CD4-positive, alpha-beta T cell treated with Interleukin-1 beta for 1 hour (primary cell): ENCODE data around the gene GPR21.

Experiments used
- DNase-seq, 2 donors: peaks; one replicate each; pipeline ENCODE4 v3.0.0-alpha.2; 2020 to 2022

Gene GPR21, protein sequence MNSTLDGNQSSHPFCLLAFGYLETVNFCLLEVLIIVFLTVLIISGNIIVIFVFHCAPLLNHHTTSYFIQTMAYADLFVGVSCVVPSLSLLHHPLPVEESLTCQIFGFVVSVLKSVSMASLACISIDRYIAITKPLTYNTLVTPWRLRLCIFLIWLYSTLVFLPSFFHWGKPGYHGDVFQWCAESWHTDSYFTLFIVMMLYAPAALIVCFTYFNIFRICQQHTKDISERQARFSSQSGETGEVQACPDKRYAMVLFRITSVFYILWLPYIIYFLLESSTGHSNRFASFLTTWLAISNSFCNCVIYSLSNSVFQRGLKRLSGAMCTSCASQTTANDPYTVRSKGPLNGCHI

DNA sequence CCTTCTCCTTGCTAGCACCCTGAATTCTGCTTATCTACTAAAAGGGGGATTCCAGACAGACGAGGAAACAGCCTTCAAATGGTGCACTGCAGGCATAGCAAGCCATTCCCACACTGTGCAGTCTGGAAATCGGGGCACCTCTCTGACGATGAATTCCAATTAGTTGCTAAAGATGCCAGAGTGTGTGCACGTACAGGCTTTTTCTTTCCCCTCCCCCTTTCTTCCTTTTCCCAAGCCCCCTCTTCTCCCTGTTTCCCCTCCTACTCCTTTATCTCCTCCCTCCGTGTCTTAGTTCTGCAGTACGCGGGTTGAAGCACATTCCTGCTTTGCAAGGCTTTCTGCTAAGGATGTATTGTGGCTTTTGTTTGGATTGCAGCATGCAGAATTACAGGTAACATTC lies at the start of gene GPR21:
GPR21 (plus strand) TSS at position 316 of the 400 bp plus-strand sequence. CDS start 900 bp downstream, outside the sequence.
- no peak for DNase-seq

DNA sequence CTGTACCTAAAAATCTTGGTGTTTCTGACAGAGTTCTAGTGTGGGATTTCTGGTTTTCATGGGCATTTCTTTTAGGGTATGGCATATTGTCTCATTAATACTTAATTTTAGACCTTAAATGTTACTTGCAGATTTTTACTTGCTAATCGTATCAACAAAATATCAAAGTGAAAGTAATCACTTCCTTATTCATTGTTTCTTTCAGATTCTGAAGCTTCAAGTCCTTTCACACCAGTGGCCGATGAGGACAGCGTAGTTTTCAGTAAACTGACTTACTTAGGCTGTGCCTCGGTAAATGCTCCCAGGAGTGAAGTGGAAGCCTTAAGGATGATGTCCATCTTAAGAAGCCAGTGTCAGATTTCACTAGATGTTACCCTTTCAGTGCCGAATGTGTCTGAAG lies 47.5 kb upstream of the GPR21 start:
- DNase-seq: no peak

DNA sequence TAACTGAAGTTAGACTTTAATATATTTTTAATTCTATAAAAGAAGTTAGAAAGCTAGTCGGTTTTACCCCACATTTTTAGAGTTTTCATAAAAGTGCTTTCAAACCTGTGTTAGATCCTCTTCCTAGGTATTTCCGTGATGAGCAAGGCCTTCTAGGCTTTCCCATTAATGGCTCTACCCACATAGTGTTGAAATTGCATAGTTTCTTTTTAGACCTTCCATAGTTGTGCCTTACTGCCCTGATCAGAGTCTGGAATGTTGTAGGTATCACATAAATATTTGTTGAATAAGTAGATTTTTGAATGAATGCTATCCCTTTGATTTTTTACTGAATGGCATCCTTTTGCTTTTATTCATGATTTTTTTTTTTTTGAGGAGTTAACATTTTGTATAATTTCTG lies 45.3 kb upstream of the GPR21 start:
- no peak for DNase-seq

DNA sequence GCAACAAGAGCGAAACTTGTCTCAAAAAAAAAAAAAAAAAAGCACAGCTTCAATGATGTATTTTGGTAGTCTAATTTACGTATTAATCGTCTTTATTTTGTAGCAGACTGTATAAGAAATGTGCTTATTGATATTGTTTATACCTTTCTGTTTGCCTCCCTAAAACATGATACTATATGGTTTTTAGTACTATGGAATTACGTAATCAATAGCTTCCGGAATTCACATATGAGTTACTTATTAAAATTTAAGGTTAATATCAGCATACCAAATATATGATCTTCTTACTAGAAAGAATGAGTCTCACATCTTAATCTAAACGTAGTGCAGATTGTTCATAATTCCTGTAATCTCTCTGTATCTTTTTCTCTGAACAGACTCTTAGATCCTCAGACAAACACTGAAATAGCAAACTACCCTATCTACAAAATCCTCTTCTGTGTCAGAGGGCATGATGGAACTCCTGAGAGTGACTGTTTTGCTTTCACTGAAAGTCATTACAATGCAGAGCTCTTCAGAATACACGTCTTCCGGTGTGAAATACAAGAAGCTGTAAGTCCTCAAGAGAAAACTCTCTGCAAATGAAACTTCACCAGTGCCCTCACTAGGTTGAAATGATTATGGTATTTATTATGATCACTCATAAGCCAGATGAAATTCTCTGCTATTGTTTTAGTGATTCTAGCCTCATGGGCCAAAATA lies 44.4 kb upstream of the GPR21 start:
- peak in 1 of 2 donors; percentile 7 for DNase-seq

DNA sequence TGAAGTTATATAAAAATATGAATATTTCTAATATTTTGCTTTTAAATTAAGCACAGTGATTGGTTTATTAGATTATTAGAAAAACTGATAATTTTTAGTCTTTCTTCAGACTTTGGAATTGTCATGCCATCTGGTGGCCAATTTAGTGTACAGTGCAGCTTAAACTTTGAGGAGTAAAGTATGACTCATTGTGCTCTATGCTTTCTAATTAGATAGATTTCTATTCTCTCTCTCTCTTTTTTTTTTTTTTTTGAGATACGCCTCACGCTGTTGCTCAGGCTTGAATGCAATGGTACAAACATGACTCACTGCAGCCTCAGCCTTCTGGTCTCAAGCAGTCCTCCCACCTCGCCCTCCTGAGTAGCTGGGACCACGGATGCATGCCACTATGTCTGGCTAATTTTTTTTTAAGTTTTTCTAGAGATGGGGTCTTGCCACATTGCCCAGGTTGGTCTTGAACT lies 42.1 kb upstream of the GPR21 start:
- peak in 1 of 2 donors; percentile 45 for DNase-seq

DNA sequence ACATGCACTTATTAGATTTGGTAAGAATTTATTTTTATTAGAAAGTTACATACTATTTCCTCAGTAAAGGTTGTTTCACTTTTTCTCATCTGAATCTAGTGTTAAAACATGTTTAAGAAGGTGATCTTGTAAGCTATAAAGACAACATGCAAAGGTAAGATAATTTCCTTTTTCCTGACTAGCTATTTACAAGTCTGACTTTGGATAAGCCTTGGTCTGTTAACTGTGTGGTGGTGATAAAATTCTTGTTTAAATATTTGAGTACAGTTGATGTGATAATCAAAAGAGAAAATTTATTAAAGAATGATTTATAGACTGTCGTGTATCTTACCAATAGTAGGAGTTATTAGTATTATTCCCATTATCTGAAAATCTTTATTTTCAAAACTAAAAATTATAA lies 36.9 kb upstream of the GPR21 start:
- no peak for DNase-seq

DNA sequence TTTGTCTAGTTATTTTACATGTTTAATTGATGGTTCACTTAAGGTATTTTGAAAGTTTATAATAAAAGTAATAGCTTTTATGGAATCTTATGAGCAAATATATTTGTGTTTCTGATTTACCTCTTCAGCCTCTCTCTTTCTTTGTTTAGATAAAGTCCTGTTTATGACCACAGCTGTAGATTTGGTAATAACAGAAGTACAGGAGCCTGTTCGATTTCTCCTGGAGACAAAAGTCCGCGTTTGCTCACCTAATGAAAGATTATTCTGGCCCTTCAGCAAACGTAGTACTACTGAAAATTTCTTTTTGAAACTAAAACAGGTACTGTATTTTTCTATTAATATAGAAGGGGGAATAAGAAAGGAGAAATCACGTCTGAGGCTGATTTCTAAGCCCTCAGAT lies 35.0 kb upstream of the GPR21 start:
- no peak for DNase-seq

DNA sequence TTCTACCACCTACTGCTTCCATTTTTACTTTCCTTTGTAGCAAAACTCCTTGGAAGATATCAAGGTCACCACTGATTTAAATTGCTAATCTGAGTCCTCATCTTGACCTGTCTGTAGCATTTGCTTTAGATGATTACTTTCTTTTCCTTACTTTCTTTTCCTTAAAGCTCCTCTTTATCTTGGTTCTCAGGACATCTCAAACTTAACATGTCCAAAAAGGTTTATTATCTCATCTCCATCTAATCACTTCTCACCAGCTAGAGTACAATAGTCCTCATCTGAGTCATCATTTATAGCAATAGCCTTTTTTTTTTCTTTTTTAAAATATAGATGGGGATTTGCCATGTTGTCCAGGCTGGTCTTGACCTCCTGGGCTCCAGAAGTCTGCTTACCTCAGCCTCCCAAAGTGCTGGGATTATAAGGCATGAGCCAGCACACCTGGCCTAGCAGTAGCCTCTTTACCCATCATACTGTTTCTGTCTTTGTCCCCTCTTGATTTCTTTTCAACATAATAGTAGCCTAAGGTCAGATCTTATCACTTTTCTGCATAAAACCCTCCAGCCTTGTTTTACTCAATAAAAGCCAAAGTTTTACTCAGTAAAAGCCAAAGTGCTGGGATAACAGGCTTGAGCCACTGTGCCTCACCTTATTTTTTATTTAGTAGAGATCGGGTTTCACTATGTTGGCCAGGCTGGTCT lies 32.9 kb upstream of the GPR21 start:
- no peak for DNase-seq

DNA sequence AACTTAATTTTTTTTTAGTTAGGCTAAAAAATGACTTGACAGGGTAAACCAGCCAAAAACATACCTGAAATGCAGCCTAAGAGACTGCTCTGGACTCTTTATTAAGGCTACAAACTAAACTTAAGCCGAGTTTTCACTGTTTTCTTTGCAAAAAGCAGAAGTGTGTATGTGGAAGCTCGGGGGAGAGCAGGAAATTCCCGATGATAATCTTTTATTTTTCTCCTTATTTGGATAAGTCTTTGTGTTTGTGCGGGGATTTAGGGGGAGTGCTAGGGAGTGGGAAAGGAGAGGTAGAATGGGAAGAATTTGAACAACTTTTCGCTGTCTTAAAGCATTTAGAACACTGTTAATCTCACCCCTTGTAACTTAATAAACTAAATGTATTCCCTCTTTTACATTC lies 30.7 kb upstream of the GPR21 start:
- DNase-seq: no peak

DNA sequence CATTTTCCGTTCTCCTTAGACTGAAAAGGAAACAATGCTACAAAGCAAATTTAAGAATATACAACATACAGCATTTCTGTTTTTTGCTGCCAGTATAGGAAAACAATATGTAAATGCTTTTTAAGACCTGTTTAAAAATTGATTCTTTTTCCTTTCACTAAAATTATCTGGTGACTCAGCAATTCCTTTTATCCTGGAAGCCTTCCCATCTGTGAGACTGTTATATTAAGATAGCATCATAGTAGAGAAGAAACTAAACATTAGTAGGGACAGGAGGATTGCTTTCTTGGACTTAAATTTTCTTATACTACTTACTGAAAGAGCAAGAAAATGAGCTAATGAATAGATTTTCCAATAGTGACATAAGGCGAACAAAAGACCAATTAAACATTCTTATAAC lies 30.0 kb upstream of the GPR21 start:
- DNase-seq: no peak

DNA sequence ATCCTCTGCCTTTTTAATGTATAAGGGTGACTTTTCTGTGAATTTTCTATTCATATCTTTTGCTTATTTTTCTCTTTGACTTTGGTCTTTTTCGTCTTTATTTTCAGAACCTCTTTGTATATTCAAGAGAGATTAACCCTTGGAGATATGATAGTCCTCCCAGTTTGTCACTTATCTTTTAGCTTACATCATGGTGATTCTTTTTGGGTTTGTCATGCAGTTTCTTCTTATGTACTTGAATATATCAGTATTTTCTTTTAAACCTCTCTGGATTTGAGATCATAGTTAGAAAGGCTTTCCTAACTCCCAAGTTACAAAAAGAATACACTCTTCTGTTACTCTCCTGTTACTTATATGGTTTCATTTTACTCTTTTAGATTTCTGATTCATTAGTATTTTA lies 27.5 kb upstream of the GPR21 start:
- no peak for DNase-seq

DNA sequence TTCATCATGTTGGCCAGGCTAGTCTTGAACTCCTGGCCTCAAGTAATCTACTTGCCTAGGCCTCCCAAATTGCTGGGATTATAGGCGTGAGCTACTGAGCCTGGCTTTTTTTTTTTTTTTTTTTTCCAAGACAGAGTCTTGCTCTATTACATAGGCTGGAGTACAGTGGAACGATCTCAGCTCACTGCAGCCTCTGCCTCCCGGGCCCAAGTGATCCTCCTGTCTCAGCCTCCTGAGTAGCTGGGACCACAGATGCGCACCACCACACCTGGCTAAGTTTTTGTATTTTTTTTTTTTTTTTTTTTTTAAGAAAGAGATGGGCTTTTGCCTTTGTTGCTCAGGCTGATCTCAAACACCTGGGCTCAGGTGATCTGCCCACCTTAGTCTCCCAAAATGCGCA lies 26.2 kb upstream of the GPR21 start:
- no peak for DNase-seq

DNA sequence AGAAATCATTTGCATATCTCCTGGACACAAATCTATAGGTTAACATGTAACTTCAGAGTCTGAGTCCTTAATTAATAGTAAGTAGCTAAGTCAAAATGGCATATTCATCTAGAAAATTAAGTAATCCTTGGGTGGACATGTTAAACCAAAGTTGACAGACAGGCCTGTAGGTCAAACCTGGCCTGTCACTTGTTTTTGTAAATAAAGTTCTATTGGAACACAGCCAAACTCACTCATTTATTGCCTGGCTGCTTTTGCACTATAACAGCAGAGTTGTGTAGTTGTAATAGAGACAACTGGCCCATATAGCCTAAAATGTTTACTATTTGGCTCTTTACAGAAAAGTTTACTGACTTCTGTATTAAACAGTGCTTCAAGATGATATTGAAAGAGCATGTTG lies 24.6 kb upstream of the GPR21 start:
- DNase-seq: no peak

DNA sequence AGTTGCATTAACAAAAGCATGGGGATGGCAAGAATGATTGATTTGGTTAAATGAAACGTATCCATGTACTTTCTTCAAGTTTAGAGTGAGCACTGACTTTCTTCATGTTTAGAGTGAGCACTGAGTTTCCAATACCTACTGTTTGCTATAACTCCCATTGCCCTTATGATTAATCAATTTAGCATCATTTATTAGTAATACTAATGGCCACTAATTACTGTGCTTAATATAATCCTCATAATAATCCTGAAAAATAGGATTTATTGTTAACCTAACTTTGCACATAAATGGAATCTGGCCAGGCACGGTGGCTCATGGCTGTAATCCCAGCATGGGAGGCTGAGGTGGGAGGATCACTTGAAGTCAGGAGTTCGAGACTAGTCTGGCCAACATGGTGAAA lies 22.1 kb upstream of the GPR21 start:
- no peak for DNase-seq

DNA sequence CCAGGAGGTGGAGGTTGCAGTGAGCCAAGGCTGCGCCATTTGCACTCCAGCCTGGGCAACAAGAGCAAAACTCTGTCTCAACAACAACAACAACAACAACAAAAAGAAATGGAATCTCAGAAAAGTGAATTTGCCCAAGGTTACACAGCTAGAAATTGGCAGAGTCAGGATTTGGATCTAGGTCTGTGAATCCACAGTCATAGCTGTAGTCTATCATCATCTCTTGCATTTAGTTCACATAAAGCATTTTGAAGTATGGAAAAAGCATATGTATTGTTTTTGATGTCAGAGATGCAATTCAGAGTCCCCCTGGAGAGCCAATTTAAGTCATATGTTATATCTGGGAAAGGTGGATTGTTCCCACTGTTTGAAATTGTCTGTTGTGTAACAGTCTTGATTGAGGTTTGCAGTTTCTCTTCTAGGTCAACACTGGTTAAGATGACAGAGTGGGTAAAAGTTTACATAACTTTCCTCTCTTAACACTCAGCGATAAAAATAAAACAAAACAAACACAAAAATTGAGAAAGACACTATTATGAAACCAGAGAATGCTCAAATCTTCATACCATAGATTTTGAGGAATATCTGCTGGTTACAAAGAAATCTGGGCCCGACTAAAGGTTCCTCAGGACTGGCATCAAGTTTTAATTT lies 21.5 kb upstream of the GPR21 start:
- no peak for DNase-seq

DNA sequence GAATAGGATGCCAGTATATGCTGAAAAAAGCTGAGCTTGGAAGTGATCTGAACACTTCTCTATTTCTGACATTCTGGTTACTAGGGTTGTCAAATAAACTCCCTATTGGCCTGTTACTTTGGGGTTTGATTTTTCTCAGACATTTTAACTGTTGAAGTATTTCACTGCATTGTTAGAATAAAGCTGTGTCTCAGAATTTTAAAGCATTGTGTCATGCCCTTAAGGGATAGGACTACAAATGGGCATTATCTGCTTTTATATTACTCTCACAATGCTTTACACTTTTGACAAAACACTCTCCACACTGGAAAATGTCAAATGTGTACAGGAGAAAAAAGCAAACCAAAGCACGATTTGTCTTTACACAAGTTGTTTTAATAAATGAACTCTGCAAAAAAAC lies 16.8 kb upstream of the GPR21 start:
- DNase-seq: no peak

DNA sequence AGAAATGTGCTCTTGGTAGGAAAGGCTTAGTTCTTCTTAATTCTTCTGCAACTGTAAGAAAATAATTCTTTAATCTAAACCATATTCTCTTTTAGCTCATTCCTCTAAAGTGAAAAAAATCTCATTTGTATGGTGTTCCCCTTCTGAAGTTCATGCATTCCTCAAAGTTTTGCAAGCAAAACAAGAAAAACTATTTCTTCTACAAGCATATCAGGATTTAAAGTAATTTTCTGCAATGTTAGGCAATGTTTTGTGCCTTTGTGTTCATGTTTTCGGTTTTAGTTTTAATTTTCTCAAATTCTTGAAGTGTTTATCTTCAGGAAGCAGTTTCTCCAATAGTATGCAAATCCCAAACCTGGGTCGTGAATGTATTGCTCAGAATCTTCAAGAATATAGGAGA lies 12.7 kb upstream of the GPR21 start:
- DNase-seq: no peak

DNA sequence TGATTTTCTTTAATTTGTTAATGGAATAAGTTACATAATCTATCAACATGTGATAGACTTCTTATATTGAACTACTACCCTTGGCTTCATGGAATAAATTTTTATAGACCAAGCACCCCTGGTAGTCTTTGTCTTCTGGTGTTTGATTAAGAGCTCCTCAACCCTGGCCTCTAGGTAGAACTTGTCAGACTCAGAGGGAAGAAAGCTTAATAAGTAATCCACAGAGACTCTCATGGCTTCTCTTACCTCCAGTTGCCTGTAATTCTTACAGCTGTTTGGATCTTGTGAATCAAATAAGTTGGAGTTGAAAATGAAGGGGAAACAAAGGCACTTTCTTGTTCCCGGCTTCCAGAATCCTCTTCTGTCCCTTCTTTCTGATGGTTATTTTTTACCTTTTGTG lies 7.0 kb upstream of the GPR21 start:
- DNase-seq: no peak

DNA sequence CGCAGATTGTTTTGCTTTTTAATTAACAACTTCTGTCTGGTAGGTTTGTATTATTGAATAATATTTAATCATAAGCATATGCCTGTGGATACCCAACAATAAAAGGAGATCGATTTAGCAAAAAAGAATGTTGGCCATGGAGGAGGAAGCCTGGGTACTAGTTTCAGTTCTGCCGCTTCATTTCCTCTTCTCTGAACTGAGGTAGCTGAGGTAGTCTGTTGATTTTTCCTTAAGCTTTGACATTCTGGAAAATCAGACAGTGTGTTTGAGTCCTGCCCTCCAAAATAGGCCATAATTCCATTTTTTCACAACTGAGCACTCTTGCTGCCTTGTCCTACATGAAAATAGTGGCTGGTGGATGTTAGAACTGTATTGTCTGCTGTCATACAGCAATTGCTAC lies 6.0 kb upstream of the GPR21 start:
- DNase-seq: no peak

DNA sequence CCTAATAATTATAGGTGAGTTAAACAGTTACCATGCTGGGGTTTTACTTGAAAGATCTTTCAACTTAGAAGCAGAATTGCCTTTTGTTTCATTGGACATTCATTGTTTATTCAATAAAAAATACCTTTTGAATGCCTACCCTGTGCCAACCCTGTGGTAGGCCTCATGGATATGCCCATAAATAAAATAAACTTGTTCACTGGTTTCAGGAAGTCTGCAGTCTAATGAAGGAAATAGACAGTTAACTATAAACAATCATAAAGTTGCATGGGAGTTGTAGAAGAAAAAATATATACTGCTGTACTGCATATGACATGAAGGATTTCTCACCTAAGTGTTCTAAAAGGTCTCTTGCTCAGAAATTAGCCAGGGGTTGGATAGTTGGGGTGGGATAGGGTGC lies 5.3 kb upstream of the GPR21 start:
- DNase-seq: no peak

DNA sequence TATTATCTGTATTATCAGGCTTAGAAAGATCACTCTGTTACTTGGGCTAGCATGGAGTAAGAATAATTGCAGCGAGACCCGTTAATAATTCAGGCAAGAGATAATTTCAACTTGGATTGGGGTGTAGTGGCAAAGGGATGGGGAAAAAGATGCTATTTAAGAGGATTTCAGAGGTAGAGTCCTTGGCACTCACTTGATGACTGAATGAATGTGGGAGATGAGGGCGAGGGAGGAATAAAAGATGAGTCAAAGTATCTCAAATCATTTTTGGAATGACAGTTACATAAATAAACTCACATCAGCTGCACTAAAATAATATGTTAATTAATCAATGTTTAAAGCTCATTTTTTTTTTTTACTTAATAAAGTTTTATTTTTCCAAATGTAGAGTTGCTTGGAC lies 4.5 kb upstream of the GPR21 start:
- no peak for DNase-seq

DNA sequence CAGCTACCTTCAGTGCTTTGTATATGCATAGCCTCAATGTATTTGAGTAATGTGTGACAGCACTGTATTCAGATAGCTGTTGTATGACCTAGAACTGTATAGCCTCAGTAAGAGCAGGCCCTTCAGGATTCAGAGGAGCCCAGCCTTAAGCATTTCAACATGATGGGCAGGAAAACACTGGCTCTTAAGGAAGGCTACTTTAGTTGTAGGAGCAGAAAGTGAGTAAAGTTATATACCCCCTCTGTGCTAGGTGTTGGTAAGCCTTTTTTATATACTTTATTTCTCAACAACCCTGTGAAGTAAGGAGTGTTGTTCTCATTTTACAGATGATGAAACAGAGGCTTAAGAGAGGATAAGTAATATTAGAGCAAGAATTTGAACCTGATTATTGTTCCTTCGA lies 1.5 kb upstream of the GPR21 start:
- no peak for DNase-seq

DNA sequence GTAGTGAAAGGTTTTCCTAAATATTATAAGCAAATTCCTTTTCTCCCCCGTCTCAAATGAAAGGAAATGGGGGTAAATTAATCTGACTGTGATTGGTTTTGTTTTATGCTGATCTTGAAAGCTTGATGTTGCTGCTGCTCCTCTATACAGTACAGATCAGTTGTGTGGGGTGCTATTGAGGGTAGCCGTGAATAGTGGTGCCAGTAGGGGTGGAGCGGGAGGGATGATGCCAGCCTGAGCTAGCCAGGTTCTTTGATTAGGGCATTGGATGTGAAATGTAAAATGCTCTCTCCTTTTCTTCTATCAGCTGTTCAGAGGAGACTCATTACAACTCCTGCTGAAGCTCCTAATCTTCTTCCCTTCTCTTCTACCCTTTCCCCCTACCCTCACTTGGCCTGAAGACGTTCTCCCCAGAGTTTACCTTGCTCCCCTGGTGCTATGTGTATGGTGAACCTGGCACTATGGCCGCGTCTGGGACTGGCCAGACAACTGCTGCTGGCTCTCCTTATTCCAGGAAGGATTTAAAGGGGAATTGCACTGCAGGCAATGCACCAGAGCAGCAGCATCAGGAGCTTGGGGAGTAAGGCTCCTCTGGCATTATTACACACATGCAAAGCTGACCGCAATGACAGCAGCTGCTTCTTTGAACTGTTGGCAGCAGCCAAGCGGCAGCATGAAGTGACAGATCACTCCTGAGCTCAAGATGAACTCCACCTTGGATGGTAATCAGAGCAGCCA lies 566 bp downstream of the GPR21 start:
- no peak for DNase-seq
